GM23338 (cell line): ENCODE data around the gene NIN. TPM values are rescaled to one million over a fixed set of nuclear protein-coding genes. Genes with fewer than 3 reads are reported as not detected.

Experiments used
- ATAC-seq: fragments of 200-7000 bp; cut with Tn5 transposase; 3 replicates; pipeline ENCODE4 v1.9.1; 2020
- DNase-seq: peaks from one replicate; pipeline ENCODE4 v3.0.0-alpha.2; 2015; ENCODE audit warnings: low spot score
- H2AFZ ChIP-seq: fragments of 200-600 bp; sonication (generic); 2 replicates; pipeline ENCODE4 v1.8.0; 2016; ENCODE audit warnings: antibody characterized with exemption, mild to moderate bottlenecking, moderate library complexity
- H3F3A ChIP-seq: fragments of 200-600 bp; sonication (generic); replicated peaks from 2 replicates; pipeline ENCODE4 v1.8.0; 2017; ENCODE audit warnings: antibody characterized with exemption, mixed run types, low read depth
- H3K27ac ChIP-seq: fragments of 200-600 bp; sonication (generic); 2 replicates; pipeline ENCODE4 v1.6.1; 2016; ENCODE audit warnings: low read depth
- H3K27me3 ChIP-seq: fragments of 200-600 bp; sonication (generic); 2 replicates; pipeline ENCODE4 v1.8.0; 2016; ENCODE audit warnings: mild to moderate bottlenecking, mixed run types, moderate library complexity; ENCODE audit not compliant: insufficient read depth
- H3K36me3 ChIP-seq: fragments of 200-600 bp; sonication (generic); 2 replicates; pipeline ENCODE4 v1.8.0; 2016; ENCODE audit warnings: mild to moderate bottlenecking; ENCODE audit not compliant: insufficient read depth
- H3K4me1 ChIP-seq: fragments of 200-600 bp; sonication (generic); 2 replicates; pipeline ENCODE4 v1.8.0; 2016; ENCODE audit warnings: mild to moderate bottlenecking, moderate library complexity; ENCODE audit not compliant: insufficient read depth
- H3K4me2 ChIP-seq: fragments of 200-600 bp; sonication (generic); 2 replicates; pipeline ENCODE4 v1.7.1; 2017; ENCODE audit warnings: mixed run types
- H3K4me3 ChIP-seq: fragments of 200-600 bp; sonication (generic); 2 replicates; pipeline ENCODE4 v1.6.1; 2016; ENCODE audit warnings: mixed run types
- H3K79me2 ChIP-seq: fragments of 200-600 bp; sonication (generic); replicated peaks from 2 replicates; pipeline ENCODE4 v1.8.0; 2017; ENCODE audit warnings: mild to moderate bottlenecking; ENCODE audit not compliant: insufficient read depth
- H3K9me2 ChIP-seq: fragments of 200-600 bp; sonication (generic); 2 replicates; pipeline ENCODE4 v1.8.0; 2017; ENCODE audit not compliant: insufficient read depth
- H4K20me1 ChIP-seq: fragments of 200-600 bp; sonication (generic); replicated peaks from 2 replicates; pipeline ENCODE4 v1.8.0; 2017; ENCODE audit warnings: mild to moderate bottlenecking; ENCODE audit not compliant: insufficient read depth
- H3K27ac Mint-ChIP-seq: 2 replicates; pipeline ENCODE4 v1.8.0; 2020; ENCODE audit warnings: inconsistent platforms, mild to moderate bottlenecking, moderate library complexity, mixed read lengths
- H3K27me3 Mint-ChIP-seq: 3 replicates; pipeline ENCODE4 v1.8.0; 2022; ENCODE audit warnings: low read depth, mild to moderate bottlenecking, moderate library complexity, mixed read lengths, inconsistent platforms; ENCODE audit not compliant: insufficient read depth, poor library complexity
- H3K36me3 Mint-ChIP-seq: 3 replicates; pipeline ENCODE4 v1.8.0; 2021; ENCODE audit warnings: low read depth, mild to moderate bottlenecking, inconsistent platforms, moderate library complexity, mixed read lengths
- H3K4me1 Mint-ChIP-seq: 3 replicates; pipeline ENCODE4 v1.8.0; 2020; ENCODE audit warnings: mild to moderate bottlenecking, inconsistent platforms, mixed read lengths
- H3K4me3 Mint-ChIP-seq: 3 replicates; pipeline ENCODE4 v1.8.0; 2021; ENCODE audit warnings: moderate library complexity, mild to moderate bottlenecking, inconsistent platforms, mixed read lengths
- H3K9me3 Mint-ChIP-seq: 3 replicates; pipeline ENCODE4 v1.8.0; 2020; ENCODE audit warnings: moderate library complexity, mild to moderate bottlenecking, inconsistent platforms, mixed read lengths
- JUNB ChIP-seq: IDR thresholded peaks from one replicate; pipeline ENCODE4 v1.6.1; 2016; ENCODE audit warnings: antibody characterized with exemption; ENCODE audit not compliant: unreplicated experiment
- ZNF114 ChIP-seq: fragments of 250-450 bp; sonication (Bioruptor Pico); IDR thresholded peaks from 2 replicates; pipeline ENCODE4 v1.5.0; 2020; ENCODE audit warnings: mild to moderate bottlenecking, moderate library complexity
- ZNF331 ChIP-seq: fragments of 250-450 bp; sonication (Bioruptor Pico); IDR thresholded peaks from 2 replicates; pipeline ENCODE4 v1.5.0; 2020; ENCODE audit warnings: low read depth, mild to moderate bottlenecking, moderate library complexity
- ZNF462 ChIP-seq: fragments of 250-450 bp; sonication (Bioruptor Pico); IDR thresholded peaks from 2 replicates; pipeline ENCODE4 v1.5.0; 2020; ENCODE audit warnings: mild to moderate bottlenecking, moderate library complexity
- polyA plus RNA-seq: library from polyadenylated mRNA; unstranded; fragments of >200 nt; fragmentation: Nextera tagmentation; extraction: Ambion mirVana; gene quantifications from 2 replicates; pipeline ENCODE4 v1.2.1, GENCODE V29; 2016
- total RNA-seq: library from RNA; depleted of rRNA; stranded (reverse); fragments of >200 nt; shearing (Covaris generic); gene quantifications from 2 replicates; pipeline ENCODE4 v1.2.3, GENCODE V29; 2014
- TF ChIP-seq, protein P1 (sequence below): IDR thresholded peaks from 2 replicates; pipeline ENCODE4 v1.6.1; 2016; ENCODE audit warnings: antibody characterized with exemption
- TF ChIP-seq, protein P2 (sequence below): IDR thresholded peaks from one replicate; pipeline ENCODE4 v1.6.1; 2018; ENCODE audit warnings: antibody characterized with exemption; ENCODE audit not compliant: unreplicated experiment
- TF ChIP-seq, protein P3 (sequence below), 2 experiments: fragments of 200-600 bp in 1 of 2; sonication (generic) in 1 of 2; conservative IDR thresholded peaks; 2 replicates each; pipeline versions ENCODE4 v1.5.1 to v1.6.1; 2016 to 2017; ENCODE audit warnings: antibody characterized with exemption in 2 of 2, low read depth in 2 of 2, mild to moderate bottlenecking in 2 of 2, moderate library complexity in 1 of 2

Gene NIN
- total and polyA plus RNA-seq, 2 experiments from 2014 or later, result 7.4 to 17.4 TPM

- TF ChIP-seq ZNF462, result no peak
- TF ChIP-seq, protein P1, sequence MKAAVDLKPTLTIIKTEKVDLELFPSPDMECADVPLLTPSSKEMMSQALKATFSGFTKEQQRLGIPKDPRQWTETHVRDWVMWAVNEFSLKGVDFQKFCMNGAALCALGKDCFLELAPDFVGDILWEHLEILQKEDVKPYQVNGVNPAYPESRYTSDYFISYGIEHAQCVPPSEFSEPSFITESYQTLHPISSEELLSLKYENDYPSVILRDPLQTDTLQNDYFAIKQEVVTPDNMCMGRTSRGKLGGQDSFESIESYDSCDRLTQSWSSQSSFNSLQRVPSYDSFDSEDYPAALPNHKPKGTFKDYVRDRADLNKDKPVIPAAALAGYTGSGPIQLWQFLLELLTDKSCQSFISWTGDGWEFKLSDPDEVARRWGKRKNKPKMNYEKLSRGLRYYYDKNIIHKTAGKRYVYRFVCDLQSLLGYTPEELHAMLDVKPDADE, result no peak
Measured at GRCh38 chr14:50837850-50838470, 7.0 kb upstream of the NIN start (continued).

DNA sequence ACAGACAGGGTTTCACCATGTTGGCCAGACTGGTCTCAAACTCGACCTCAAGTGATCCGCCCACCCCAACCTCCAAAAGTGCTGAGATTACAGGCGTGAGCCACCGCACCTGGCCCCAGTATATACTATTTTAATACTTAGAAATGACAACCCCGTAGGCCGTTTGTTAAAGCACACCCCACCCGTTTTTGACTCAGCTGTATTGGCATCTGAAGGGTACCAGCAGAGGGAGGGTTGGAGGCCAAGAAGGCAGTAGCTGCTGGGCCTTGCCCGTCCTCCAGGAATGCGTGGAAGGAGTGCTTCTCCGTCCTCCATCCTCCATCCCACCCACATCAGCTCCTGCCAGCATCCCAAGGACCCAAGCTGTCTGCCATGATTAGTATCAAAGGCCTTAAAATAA lies 6.3 kb upstream of the NIN start:
- no peak for ATAC-seq
- H3K27me3 Mint-ChIP-seq, result peaks cover 17% of the 10 kb centered on the region
- TF ChIP-seq ZNF114 (CRISPR knock-in tag) (no peak), JUNB (no peak), ZNF331 (CRISPR knock-in tag) (no peak)
- TF ChIP-seq, protein P2, sequence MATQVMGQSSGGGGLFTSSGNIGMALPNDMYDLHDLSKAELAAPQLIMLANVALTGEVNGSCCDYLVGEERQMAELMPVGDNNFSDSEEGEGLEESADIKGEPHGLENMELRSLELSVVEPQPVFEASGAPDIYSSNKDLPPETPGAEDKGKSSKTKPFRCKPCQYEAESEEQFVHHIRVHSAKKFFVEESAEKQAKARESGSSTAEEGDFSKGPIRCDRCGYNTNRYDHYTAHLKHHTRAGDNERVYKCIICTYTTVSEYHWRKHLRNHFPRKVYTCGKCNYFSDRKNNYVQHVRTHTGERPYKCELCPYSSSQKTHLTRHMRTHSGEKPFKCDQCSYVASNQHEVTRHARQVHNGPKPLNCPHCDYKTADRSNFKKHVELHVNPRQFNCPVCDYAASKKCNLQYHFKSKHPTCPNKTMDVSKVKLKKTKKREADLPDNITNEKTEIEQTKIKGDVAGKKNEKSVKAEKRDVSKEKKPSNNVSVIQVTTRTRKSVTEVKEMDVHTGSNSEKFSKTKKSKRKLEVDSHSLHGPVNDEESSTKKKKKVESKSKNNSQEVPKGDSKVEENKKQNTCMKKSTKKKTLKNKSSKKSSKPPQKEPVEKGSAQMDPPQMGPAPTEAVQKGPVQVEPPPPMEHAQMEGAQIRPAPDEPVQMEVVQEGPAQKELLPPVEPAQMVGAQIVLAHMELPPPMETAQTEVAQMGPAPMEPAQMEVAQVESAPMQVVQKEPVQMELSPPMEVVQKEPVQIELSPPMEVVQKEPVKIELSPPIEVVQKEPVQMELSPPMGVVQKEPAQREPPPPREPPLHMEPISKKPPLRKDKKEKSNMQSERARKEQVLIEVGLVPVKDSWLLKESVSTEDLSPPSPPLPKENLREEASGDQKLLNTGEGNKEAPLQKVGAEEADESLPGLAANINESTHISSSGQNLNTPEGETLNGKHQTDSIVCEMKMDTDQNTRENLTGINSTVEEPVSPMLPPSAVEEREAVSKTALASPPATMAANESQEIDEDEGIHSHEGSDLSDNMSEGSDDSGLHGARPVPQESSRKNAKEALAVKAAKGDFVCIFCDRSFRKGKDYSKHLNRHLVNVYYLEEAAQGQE, result no peak
- TF ChIP-seq, protein P3, sequence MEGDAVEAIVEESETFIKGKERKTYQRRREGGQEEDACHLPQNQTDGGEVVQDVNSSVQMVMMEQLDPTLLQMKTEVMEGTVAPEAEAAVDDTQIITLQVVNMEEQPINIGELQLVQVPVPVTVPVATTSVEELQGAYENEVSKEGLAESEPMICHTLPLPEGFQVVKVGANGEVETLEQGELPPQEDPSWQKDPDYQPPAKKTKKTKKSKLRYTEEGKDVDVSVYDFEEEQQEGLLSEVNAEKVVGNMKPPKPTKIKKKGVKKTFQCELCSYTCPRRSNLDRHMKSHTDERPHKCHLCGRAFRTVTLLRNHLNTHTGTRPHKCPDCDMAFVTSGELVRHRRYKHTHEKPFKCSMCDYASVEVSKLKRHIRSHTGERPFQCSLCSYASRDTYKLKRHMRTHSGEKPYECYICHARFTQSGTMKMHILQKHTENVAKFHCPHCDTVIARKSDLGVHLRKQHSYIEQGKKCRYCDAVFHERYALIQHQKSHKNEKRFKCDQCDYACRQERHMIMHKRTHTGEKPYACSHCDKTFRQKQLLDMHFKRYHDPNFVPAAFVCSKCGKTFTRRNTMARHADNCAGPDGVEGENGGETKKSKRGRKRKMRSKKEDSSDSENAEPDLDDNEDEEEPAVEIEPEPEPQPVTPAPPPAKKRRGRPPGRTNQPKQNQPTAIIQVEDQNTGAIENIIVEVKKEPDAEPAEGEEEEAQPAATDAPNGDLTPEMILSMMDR (conservative IDR thresholded peaks at IDR 0.05; ENCODE audit: low read depth in 2 of 2), result no peak

More for the DNA sequence above, 6.3 kb upstream of the NIN start:
- Histone ChIP-seq H3K9me2 (peaks cover 6% of the 10 kb centered on the region), H3K79me2 (no peaks in the 10 kb centered on the region), H3F3A (no peaks in the 10 kb centered on the region; the same call in 1 of the 2 replicates), H3K27me3 (peaks cover 36% of the 10 kb centered on the region), H2AFZ (no peak overlapping the region), H3K36me3 (no peaks in the 10 kb centered on the region), H4K20me1 (no peaks in the 10 kb centered on the region), H3K27ac (no peak overlapping the region), H3K4me2 (no peak overlapping the region), H3K4me3 (no peak overlapping the region), H3K4me1 (peaks cover 2% of the 10 kb centered on the region)
- DNase-seq, result no peak
- Mint-ChIP-seq H3K36me3 (no peaks in the 10 kb centered on the region), H3K4me3 (no peak overlapping the region), H3K9me3 (no peaks in the 10 kb centered on the region), H3K4me1 (peaks cover 7% of the 10 kb centered on the region), H3K27ac (no peak overlapping the region)
